GM12874 (cell line): Measurements from ENCODE around the gene GCN1.

Experiments used
- CTCF ChIP-seq: IDR thresholded peaks from 2 replicates; pipeline ENCODE4 v1.5.1; 2011; ENCODE audit warnings: low read depth, mild to moderate bottlenecking, control low read depth, low read length, moderate library complexity; ENCODE audit not compliant: insufficient read depth

Gene GCN1

DNA sequence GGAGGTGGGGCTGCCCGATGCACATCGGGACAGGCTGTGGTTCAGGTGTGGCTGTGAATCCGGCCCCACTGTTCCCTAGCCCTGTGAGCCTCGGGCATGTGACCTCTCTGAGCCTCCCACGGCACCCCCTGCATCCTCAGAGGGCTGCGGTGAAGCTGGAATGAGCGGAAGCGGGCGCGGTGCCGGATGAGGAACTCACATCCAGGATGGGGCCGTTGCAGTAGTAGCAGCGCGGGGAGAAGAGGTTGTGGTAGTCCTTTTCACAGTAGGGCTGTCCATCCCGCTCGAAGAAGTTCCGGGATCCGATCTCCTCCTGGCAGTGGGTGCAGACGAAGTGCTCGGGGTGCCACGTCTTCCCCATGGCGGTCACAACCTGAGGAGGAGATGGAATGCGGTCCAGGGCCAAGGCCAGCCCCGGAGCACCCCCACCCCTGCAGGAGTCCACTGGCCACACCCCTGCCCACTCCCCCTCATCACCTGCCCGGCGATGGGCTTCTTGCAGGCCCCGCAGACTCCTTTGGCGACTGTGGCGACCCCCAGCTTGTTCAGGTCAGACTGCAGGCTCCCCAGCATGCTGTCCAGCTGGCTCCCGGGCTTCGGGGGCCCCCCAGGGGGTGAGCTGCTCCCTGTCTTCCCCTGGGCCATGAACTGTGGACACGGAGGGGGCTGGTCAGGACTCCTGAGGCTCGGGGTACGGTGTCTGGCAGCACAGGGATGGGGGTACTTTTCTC lies 20.3 kb upstream of the GCN1 start:
- TF ChIP-seq CTCF, result no peak

DNA sequence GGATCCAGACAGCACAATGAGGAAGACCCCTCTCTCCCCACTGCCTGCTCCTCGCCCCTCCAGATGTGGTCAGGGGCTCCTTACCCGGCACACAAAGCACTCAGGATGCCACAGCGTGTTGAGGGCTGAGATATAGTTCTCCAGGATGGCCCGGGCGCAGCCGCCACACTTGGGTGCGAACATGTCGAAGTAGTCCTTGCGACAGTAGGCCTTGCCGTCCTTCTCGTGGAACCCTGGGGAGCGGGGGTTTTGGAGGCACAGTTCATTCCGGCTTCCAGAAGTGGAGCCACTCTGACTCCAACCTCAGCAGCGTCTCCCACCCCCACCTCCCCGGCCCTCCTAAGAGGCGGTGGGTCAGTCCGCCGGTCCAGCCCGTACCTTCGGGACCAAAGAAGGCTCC lies 19.2 kb upstream of the GCN1 start:
- TF ChIP-seq CTCF, result no peak

DNA sequence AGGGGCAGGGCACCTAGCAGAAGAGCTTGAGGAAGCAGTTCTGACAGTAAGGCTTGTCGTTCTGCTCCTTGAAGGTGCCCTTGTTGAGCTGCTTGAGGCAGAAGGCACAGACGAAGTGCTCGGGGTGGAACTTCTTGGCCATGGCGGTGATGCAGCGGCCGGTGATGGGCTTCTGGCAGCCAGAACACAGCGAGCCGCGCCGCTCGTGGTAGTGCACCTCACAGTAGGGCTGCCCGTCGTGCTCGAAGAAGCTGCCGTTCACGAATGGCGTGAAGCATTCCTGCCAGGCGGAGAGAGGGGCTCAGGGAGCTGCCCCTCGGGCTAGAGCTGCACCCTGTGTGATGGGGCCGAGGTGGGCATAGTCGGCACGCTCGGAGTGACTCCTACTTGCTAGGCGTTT lies 17.8 kb upstream of the GCN1 start:
- TF ChIP-seq CTCF, result no peak

- TF ChIP-seq CTCF, result no peak
Observed at GRCh38 chr12:120211904-120212283, 17.4 kb upstream of the GCN1 start.

DNA sequence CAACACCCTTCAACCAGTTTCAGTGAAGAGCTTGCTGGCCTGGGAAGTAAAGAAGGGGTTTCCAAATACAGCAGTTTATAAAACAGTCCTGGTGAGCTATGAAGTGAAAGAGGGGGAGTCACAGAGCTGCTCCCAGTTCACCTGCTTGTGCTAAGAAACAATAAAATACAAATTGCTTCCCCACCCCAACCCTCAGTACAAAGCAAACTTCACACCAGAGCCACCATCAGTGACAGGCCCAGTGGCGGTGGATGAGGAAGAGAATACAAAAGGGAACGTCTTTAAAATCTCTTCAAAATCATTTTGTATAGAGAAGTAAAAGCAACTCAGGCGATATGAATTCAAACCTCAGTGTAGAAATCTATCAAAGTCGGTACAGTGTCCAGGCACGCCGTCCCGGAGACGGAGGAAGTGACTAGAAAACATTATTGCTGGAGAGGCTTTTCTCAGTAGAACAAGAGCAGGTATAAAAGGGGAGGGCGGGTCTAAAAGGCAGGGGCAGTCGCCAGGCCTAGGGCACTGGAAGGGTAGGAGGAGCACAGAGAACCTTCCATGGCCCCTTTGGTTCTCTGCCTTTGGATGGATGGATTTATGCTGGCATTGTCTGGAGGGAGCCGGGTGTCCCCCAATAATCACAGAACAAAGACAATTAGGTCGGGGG lies 16.9 kb upstream of the GCN1 start:
- no peak for TF ChIP-seq CTCF

DNA sequence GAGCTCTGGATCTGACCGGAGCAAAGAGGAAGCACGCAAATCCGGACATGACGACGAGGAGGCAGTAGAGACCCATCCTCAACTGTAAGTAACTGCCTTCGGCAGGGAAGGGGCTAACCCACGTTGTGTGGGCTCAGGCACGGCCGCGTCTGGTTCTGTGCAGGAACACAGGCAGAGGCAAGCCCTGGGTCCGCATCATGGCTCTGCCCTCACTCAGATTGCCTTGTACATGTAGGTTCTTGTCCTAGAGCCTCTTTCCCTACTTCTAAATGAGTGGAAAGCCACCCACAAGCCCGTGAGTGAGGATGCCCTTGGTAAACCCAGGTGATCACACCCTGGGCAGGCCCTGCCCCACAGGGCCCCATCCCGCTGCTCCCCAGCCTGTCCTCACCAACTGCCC lies 15.3 kb upstream of the GCN1 start:
- no peak for TF ChIP-seq CTCF

GRCh38 chr12:120207227-120207626 lies 12.7 kb upstream of the GCN1 start:
- TF ChIP-seq CTCF, result no peak
